Measurements from ENCODE around the gene MAP4.

DNA sequence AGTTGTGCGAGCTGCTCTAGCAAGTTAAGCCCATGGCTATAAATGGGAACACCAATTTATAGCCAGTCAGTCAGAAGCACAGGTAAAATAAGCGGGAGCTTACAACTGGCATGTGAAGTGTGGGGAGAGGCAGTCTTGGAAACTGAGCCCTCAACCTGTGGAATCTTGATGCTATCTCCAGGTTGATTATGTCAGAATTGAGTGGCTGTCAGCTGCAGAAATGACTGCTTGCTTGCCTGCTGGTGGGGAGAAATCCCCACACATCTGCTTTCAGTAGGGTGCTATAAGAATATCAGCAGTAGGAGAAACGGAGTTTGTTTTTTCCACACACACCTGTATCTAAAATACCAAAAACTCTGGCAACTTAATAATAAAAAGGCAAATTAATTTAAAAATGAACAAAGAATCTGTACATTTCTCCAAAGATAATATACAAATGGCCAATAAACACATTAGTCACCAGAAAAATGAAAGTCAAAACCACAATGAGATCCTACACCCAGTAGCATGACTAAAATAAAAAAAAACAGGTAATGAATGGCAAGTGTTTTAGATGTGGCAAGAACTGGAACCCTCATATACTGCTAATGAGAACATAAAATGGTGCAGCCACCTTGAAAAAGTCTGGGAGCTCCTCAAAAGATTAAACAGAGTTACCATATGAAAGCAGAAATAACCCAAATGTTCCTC lies 26.0 kb upstream of the MAP4 start:
- TF ChIP-seq, protein P1, sequence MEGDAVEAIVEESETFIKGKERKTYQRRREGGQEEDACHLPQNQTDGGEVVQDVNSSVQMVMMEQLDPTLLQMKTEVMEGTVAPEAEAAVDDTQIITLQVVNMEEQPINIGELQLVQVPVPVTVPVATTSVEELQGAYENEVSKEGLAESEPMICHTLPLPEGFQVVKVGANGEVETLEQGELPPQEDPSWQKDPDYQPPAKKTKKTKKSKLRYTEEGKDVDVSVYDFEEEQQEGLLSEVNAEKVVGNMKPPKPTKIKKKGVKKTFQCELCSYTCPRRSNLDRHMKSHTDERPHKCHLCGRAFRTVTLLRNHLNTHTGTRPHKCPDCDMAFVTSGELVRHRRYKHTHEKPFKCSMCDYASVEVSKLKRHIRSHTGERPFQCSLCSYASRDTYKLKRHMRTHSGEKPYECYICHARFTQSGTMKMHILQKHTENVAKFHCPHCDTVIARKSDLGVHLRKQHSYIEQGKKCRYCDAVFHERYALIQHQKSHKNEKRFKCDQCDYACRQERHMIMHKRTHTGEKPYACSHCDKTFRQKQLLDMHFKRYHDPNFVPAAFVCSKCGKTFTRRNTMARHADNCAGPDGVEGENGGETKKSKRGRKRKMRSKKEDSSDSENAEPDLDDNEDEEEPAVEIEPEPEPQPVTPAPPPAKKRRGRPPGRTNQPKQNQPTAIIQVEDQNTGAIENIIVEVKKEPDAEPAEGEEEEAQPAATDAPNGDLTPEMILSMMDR (IDR thresholded peaks at IDR 0.05 in 4 of 5, conservative IDR thresholded peaks at IDR 0.05 in 1 of 5) = no peak
- no peak for TF ChIP-seq POLR2A (IDR thresholded peaks at IDR 0.05)
